ENCODE measurements around the gene PDLIM1.

Gene PDLIM1

DNA sequence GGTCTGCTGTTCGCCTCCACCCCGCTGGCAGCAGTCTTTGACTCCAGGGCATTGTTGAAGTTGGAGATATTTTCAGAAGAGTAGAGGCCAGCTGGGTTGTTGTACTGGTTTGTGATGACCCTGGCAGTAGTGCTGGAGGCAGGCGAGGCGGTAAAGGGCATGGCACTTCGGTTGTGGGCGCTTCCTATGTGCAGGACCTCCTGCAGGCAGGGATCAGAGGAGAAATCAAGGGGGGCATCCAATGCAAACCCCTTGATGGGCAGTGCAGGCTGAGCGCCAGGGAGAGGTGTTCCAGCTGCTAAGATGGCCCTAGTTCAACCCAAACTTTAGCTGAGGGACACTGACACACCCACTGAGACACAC, 27.0 kb downstream of the PDLIM1 start:
- DNase-seq (ENCODE audit: low spot score), result no peak

DNA sequence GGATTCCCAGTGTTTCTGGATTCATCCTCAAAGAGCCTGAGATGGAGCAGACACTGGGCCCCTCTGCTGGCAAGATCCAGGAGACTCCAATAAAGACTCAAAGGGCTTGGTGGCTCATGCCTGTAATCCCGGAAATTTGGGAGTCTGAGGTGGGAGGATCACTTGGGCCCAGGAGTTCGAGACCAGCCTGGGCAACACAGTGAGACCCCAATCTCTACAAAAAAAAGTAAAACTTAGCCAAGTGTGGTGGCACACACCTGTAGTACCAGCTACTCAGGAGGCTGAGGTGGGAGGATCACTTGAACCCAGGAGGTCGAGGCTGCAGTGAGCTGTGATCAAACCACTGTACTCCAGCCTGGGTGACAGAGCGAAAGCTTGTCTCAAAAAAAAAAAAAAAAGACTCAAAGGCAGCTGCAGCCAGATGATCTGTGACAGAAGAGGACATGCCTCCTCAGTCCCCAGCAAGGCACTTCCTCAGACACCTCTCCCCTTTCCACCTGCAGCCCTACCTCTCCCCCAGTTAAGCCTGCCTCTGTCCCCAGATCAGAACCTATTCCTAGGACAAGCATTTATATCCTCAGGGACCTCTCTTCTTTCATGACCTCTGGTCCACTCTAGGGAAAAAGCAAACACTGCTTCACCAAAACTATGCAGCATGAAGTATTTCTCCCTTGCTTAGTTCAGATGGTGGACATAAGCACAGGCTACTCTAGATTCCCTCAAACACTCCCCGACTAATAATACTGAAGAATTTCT, 27.9 kb downstream of the PDLIM1 start:
- DNase-seq (ENCODE audit: low spot score), result no peak

DNA sequence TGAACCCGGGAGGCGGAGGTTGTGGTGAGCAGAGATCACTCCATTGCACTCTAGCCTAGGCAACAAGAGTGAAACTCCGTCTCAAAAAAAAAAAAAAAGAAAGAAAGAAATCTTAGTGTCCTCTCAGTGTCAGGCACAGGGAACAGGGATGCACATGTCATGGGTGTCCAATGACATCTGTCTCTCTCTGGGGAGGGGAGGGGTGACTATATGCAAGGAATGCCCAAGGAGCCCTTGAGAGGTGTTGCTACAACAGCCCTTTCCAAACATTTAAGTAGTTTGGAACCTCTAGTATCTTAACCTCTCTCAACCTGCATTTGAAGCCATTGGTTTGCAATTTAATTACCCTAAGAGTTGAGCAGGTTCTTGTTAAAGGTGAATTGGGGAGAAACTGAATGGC, 28.9 kb downstream of the PDLIM1 start:
- DNase-seq (ENCODE audit: low spot score), result no peak

DNA sequence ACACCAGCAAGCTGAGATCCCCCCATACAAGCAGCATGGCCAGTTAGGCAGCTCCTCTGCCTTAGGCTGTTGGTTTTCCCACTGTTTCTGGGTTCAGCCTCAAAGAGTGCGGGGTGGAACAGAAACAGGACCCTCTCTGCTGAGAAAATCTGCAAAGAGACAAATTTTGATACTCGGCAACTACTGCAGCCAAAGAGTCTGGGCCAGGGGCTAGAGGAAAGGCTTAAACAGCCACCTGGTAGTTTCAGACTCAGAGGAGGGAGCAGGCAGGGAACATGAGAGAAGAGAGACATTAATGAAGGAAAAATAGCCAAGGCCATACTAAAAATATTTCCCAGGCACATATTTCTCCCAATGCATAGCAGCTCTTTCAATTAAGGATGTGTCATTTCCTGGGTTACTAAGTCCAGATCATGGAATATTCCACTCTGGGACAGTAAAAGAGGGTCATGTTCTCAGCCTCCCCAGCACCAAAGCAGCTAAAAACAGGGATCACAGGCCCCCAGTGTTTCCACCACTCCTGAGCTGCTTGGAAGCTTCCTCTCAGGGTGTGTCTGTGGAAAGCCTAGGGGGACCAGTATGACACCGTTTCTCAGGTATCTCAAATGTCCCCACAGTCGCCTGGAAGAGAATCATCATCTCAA, 29.8 kb downstream of the PDLIM1 start:
- DNase-seq (ENCODE audit: low spot score), result no peak

DNA sequence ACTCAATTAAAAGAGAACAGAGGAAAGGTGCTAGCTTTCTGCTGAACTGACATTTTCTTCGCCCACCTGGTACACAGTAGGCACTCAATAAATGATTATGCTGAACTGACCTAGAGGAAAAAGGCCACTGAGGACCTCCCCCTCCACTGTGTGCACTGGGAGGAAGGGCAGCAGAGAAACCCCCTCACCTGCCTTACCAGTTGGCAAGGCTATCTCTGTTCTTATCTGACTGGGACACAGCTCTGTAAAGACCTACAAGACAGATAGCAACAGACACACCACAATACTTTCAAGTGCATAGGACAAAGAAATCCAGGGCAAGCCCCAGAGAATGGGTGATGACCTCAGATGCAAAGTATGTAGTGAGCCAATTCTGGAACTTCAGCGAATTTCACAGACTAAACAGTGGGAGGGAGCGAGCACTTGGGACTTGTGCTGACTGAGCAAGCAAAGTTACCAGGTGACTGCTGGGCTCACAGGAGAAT, 30.4 kb downstream of the PDLIM1 start:
- DNase-seq (ENCODE audit: low spot score), result no peak

DNA sequence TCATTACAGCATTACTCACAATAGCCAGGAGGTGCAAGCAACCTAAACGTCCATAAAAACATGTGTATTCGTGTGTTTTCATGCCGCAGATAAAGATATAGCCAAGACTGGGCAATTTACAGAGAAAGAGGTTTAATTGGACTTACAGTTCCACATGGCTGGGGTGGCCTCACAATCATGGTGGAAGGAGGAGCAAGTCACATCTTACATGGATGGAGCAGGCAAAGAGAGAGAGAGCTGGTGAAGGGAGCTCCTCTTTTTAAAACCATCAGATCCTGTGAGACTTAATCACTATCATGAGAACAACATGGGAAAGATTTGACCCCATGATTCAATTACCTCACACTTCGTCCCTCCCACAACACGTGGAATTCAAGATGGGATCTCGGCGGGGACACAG, 33.0 kb downstream of the PDLIM1 start:
- no peak for DNase-seq (ENCODE audit: low spot score)

DNA sequence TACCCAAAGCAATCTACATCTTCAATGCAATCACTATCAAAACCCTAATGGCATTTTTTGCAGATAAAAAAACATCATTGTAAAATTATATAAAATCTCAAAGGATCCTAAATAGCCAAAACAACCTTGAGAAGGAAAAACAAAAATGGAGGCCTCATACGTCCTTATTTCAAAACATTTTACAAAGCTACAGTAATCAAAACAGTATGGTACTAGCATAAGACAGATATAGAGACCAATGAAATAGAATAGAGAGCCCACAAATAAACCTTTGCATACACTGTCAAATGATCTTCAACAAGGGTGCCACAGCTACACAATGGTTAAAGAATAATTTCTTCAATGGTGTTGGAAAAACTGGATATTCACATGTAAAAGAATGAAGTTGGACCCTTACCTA, 34.5 kb downstream of the PDLIM1 start:
- no peak for DNase-seq (ENCODE audit: low spot score)

DNA sequence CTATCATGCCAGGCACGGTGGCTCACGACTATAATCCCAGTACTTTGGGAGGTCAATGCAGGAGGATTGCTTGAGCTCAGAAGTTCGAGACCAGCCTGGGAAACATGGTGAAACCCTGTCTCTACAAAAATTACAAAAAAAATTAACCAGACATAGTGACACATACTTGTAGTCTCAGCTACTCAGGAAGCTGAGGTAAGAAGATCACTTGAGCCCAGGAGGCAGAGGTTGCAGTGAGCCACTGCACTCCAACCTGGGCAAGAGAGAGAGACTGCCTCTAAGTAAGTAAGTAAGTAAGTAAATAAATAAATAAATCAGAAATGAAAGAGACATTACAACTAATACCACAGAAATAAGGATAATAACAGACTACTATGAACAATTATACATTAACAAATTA, 36.2 kb downstream of the PDLIM1 start:
- DNase-seq (ENCODE audit: low spot score), result no peak

DNA sequence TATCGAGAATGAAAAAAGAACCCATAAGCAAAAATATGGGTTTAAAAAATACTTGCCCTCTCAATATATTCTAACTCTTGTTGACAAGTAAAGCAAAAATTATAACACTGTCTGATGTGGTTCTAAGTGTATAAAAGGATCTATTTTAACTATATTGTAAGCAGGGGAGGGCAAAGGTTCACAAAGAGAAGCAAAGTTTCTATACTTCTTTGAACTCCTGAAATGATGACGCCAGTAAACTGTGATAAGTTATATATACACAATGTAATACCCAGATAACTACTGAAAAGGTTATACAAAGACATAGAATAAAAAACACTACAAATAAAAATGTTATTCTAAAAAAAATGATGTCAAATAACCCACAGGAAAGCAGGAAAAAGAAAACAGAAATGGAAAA, 37.1 kb downstream of the PDLIM1 start:
- DNase-seq (ENCODE audit: low spot score), result no peak

DNA sequence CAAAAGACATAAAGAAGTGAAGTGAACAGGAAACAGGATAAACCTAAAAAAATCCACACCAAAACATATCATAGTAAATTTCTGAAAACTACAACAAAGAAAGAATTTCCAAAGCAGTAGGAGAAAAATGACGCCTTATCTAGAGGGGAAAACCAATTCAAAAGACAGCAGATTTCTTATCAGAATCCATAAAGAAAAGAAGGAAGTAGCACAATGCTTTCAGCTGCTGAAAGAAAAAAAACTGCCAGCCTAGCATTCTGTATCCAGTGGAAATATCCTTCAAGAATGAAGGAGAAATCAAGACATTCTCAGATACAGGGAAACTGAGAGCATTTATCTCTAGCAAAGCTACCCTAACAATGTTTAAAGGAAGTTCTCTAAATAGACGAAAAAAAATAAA, 37.8 kb downstream of the PDLIM1 start:
- DNase-seq (ENCODE audit: low spot score), result no peak

DNA sequence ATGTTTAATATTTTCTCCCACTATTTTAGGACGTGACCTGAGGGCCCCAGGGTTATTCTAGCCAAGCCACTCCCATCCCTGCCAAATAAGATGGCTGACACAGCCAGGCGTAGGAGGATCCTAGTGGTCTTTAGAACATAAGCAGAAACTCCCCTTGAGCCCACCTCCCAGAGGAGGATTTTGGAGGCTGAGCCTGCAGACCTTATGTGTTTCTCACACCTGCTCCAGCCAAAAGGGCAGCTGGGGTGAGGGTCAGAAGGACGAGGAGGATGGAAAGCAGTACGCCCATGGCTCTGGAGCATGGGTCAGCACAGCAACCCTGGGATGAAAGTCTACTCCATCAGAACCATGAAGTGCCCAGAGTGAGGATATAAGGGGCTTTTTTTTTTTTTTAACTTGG, 39.9 kb downstream of the PDLIM1 start:
- no peak for DNase-seq (ENCODE audit: low spot score)

DNA sequence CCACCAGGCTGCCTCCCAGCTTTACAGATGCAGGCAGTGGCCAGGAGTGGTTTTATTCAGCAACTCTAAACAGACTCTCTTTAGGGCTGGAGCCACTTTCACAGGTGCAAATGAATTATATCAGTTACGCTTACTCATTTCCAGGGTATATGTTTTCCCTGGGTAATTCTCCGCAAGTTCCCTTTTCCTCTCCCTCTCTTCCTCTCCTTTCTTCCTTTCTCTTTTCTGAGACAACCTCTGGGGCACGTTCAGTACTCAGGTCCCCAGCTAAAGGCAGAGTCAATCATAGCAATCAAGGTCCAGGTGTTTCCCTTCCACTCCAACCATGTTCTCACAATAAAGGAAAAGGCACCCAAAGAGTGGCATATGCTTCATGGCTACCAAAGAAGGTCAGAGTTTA, 41.3 kb downstream of the PDLIM1 start:
- DNase-seq (ENCODE audit: low spot score), result no peak

DNA sequence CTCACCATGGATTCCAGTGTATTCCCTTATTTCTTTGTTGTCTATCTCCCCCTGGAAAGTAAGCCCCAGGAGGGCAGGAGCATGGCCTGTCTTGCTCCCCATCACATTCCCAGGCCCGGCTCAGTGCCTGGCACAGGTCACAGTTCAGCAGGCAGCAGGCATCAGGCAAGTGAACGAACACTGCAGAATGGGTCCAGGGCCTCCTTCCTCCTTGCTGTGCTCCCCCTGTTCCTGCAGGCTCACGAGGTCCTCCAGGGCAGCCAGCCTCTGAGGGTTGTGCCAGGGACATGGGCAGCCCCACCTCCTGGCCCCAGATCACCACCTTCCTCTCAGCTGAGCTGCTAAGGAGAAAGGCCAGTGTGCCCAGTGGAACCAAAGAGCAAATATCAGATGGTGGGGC, 41.8 kb downstream of the PDLIM1 start:
- no peak for DNase-seq (ENCODE audit: low spot score)

DNA sequence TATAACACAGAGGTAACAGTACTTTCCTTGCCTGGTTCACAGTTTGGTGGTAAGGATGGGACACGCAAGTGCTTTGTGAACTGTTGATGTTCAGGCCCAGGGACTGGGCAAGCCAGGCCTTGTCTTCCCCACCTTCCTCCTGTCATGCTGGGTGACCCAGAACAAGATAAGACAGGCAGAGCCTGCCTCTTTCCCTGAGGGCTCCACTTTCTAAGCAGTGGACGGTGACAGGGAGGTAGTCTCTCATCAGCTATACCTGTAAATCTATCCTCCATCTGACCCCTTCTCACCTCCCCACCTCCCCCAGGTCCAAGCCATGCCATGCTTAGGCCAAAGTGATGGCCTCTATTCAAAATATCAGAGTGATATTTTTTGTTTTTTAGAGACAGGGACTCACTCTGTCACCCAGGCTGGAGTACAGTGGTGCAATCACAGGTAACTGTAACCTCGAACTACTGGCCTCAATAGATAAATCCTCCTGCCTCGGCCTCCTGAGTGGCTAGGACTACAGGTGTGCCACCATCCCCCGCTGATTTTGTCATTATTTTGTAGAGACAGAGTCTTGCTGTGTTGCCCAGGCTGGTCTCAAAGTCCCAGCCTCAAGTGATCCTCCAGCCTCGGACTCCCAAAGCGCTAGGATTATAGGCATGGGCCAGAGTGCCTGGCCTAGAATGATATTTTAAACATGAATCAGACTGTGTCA, 42.8 kb downstream of the PDLIM1 start:
- no peak for DNase-seq (ENCODE audit: low spot score)

DNA sequence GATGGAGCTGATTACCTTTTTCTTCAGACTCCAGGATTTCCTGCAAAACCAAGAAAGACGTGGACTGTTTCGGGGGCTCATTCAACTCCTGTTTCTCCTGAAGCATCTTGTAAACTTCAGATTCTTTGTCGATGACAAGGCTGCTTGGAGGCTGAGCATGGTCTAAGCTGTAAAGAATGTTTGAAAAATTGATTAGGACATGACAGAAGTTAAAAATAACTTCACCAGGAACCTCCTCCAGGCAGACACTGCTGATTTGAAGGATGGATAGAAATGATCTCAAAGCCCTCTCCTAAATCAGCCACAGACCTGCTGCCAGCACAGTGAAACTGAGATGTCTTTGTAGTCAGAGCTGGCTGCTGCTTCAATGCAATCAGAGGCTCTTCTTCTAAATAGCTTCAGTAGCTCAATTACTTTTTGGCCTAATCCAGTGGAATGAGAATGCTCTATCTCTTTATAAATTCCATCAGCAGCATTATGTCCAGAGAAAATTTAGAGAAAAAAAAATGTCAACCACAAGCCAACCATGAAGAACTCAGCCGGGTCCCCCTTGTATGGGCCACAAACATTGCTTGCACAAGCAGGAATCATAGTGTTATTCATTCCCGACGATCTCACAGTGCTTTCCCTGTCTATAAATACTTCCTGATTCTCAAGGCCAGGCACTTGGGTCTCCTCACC, 43.5 kb downstream of the PDLIM1 start:
- peak; percentile 28 for DNase-seq (ENCODE audit: low spot score)

DNA sequence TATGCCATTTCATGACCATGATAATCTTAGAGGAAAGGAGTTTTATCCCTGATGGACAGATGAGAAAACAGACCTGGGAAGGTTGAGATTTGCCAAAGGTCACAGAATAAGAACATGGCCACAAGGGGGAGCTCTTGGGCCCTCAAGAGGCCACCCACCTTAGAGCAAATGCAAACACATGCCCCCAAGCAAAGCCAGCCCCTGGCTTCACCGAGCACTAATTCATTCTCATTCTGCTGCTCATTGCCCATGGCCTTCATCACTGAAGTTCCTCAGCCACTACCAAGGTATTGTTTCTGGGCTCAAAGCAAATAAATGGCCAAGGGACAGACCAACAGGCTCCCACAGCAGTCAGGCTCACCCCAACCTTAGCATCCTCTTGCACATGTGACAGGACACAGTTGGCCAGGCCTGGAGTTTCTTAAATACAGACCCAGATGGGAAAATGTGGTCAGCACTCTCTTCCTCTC, 44.2 kb downstream of the PDLIM1 start:
- peak; percentile 46 for DNase-seq (ENCODE audit: low spot score)

DNA sequence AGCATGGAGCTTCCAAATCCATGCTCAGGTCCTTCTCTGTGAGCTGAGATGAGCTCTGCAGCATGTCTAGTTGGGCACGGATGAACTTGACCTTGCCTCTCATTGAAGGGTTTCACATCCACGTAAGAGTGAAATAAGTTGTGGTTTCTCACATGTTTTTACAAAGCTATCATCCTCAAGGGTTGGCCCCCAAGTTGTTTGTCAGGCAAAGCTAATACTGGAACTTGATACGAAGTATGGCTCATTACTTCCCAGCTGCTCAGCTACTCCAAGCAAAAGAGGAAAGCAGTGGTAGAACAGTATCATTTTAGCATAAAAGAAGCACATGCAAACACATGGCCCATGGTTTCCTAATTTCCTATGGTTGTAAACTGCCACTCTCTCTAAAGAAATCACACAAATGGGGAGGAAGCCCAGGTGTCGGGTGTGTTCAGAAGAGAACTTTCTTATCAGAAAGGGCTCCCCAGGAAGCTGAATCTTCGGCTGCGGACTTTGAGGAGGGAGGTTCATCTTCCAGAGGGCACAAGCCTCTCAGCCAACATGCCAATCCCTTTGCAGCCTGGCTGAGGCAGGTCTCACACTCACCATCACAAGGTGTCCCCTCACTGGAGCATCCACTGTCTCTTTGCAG, 45.3 kb downstream of the PDLIM1 start:
- DNase-seq (ENCODE audit: low spot score), result no peak

DNA sequence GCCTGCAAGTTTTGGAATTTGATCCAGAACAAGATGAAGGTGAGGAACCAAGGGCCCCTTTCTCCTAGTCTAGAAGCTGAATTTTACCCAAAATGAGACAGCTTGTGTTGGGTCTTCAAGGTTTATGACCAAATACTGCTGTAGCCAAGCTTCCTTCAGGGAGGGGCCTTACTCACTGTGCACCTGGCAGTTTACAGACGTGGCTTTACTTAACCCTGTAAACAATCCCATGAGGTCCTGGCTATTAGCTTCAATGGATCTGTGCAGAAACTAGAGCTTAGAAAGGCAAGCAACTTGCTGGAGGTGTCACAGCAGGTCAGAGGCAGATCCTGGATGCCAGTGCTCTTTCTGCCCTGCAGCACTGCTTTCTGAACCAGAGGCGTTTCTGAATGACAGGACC, 46.7 kb downstream of the PDLIM1 start:
- DNase-seq (ENCODE audit: low spot score), result no peak

DNA sequence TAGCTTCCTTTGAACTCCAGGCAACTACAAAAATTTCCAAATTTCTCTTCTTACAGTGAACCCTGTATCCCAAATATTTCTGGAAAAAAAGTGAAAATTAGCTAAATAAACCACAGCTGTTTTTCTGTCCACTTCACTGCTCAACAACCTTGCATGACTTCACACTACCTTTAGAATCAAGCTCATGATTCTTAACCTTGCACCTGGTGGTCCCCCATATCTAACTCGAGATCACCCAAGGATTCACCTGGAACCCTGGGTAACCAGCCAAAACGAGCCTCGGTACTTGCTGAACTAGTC, 47.5 kb downstream of the PDLIM1 start:
- DNase-seq (ENCODE audit: low spot score), result no peak

DNA sequence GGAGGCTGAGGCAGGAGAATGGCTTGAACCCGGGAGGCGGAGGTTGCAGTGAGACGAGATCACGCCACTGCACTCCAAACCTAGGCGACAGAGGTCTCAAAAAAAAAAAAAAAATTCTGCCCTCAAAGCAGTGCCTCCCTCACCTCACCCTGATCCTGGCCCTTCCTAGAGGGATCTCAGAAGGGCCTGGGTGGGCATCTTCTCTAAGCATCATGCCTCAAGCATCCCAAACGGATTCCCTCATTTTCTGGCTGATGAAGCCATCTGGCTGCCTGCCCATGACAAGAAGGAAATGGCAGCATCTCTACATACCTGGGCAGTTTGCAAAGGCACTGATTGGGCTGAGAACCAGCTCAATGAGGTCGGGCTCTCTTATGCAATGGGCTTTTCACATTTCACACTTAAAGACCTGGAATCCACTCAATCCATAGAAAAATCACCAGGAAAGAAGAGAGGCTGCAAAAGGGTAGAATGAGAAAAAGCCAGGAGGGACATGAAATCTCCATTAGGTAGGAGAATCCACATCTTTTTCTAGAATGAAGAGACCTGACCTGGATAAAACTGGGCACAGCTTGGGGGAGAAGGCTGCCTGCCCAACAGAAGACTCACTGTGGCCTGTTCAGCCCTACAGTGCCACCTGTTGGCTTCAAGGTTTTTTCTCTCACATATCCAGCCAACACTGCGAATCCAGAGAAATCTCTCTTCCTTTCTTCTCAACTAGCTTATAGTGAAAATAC, 48.1 kb downstream of the PDLIM1 start:
- peak; percentile 62 for DNase-seq (ENCODE audit: low spot score)

DNA sequence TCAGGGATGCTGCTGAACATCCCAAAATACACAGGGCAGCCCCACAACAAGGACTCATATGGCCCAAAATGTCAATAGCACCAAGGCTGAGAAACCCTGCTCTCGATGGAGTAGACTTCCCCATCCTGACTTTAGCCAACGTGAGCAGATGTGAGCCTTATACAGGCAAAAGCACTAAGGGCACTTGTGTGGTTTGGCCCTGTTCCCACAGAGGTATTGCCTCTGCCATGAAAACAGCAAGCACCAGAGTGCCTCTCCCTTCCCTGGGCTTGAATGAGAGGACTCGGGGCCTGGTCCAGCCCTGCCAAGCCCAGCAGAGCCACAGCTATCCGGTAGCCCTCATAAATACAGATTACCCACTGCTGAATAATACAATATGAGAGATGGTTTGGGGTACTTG, 49.3 kb downstream of the PDLIM1 start:
- DNase-seq (ENCODE audit: low spot score), result no peak

DNA sequence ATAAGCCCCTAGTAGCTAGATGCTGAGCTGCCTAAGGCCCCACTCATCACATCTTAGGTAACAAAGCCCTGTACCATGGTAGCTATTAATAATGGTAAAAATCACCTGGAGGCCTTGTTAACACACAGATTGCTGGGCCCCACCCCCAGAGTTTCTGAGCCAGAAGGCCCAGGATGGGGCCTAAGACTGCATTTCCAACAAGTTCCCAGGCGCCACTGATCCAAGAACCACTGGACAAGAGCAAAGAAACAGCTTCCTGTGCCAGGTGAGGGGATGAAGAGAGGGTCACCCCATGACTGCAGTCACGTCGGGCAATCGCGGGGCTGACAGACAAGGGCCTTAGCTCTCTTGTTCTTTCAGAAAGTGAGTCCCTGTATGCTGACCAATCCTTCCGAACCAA, 50.0 kb downstream of the PDLIM1 start:
- DNase-seq (ENCODE audit: low spot score), result no peak
